ENCODE data around the gene SLC26A8. TPM values are rescaled to one million over a fixed set of nuclear protein-coding genes. Genes with fewer than 3 reads are reported as not detected.

The SLC26A8 gene
- total and polyA plus RNA-seq, 2 of the 13 experiments (the other 11 are each of a cell fraction or from before 2014, with no cell fraction given) = 0.46 TPM; not detected in 1

GRCh38 chr6:36039112-36039511 is 14.7 kb upstream of the SLC26A8 start (continued):
- no peak for TF ChIP-seq ZNF687 (CRISPR knock-in tag; IDR thresholded peaks at IDR 0.05)
- TF ChIP-seq PITX1 (CRISPR knock-in tag; IDR thresholded peaks at IDR 0.05) = no peak
- TF ChIP-seq MEF2D (CRISPR knock-in tag; IDR thresholded peaks at IDR 0.05) = no peak
- TF ChIP-seq ZFP36L2 (CRISPR knock-in tag; IDR thresholded peaks at IDR 0.05) = no peak
- no peak for TF ChIP-seq MYPOP (CRISPR knock-in tag; IDR thresholded peaks at IDR 0.05)
- no peak for TF ChIP-seq NFKB2 (CRISPR knock-in tag; IDR thresholded peaks at IDR 0.05; ENCODE audit: borderline replicate concordance)

GRCh38 chr6:36038120-36038876 is 13.9 kb upstream of the SLC26A8 start:
- no peak overlapping the region for H2AFZ ChIP-seq (ENCODE audit: low read length)
- H3K9ac ChIP-seq (ENCODE audit: insufficient read depth, low read depth, low read length) = peak overlapping the region; percentile 59
- in situ Hi-C loops (cut with HindIII; ENCODE audit: extremely low pct_ligation_motif_present, low pct_unique_long_range_greater_than_20kb) (no loop called here), intact Hi-C loops (cut with micrococcal nuclease; ENCODE audit: unreplicated experiment) (no loop called here)
- H4K20me1 ChIP-seq (ENCODE audit: insufficient read depth, low read length) = peaks cover 78% of the 10 kb centered on the region
- TF ChIP-seq ZNF10 (CRISPR knock-in tag; IDR thresholded peaks at IDR 0.05; ENCODE audit: borderline replicate concordance, low read depth) (no peak), TGIF2 (CRISPR knock-in tag; IDR thresholded peaks at IDR 0.05) (0 out of 2 replicates have a peak, but pooled peaks have one; percentile 35)
- H3K4me3 ChIP-seq (replicated peaks in 1 of 3; ENCODE audit: insufficient read depth in 1 of 3, low read depth in 2 of 3, low read length in 3 of 3) = no peak overlapping the region
- H3K4me1 ChIP-seq (ENCODE audit: insufficient read depth, low read length) = peaks cover 64% of the 10 kb centered on the region
- no peaks in the 10 kb centered on the region for H3K9me3 ChIP-seq (ENCODE audit: low read length)
- H3K4me2 ChIP-seq (ENCODE audit: low read depth, low read length) = peak overlapping the region; percentile 10; the same call in 1 of the 2 replicates
- ATAC-seq (peak; percentile 30), FAIRE-seq (no peak), DNase-seq (ENCODE audit: low spot score) (no peak)
- peaks cover 99% of the 10 kb centered on the region for H3K79me2 ChIP-seq (ENCODE audit: insufficient read depth, low read length)
- H3K27ac ChIP-seq (ENCODE audit: extremely low read length, insufficient read depth, low read length) = peak overlapping the region; percentile 70
- 91% methylated on average over 4 of the region's 4 CpGs for WGBS (ENCODE audit: low lambda C conversion rate)
- CTCF ChIA-PET (ENCODE audit: low intra/inter-chr PET ratio, low total read pairs) = no interaction called here
- H3K27me3 ChIP-seq (ENCODE audit: control insufficient read depth in 1 of 2, insufficient read depth in 2 of 2, low read length in 2 of 2) = no peaks in the 10 kb centered on the region
- H3K36me3 ChIP-seq (replicated peaks in 1 of 2; ENCODE audit: control insufficient read depth in 1 of 2, insufficient read depth in 2 of 2, low read length in 2 of 2) = peaks cover 0 to 2% of the 10 kb centered on the region in 2 experiments; a peak in 2 of 5 replicates
- BruUV-seq (replicated peaks) = no TSS peak
- POLR2A ChIA-PET = interaction anchor here (0.9 to 3.1 kb wide), 3 partner anchors 10 to 94 kb away, joined by 3 to 16 read pairs (median 4); partner anchors contain the start of gene MAPK14
